ENCODE data around the gene MINDY4B.

The MINDY4B gene

GRCh38 chr3:150905339-150905738 is at the start of gene MINDY4B:
Gene MINDY4B (minus strand): TSS chr3:150905439. CDS start chr3:150905439, 0 bp downstream.
- ChIA-PET CTCF (no interaction called here), POLR2A (no interaction called here)
- DNase-seq (ENCODE audit: extremely low spot score): no peak
- no peak for TF ChIP-seq CTBP1 (IDR thresholded peaks at IDR 0.05; ENCODE audit: borderline replicate concordance)
- TF ChIP-seq L3MBTL2 (conservative IDR thresholded peaks at IDR 0.05): no peak
- no peak for TF ChIP-seq PKNOX1 (IDR thresholded peaks at IDR 0.05)
- no peak for TF ChIP-seq FOXM1 (IDR thresholded peaks at IDR 0.05; ENCODE audit: borderline replicate concordance)
- TF ChIP-seq FOXK2 (IDR thresholded peaks at IDR 0.05): no peak
- no peak for TF ChIP-seq NFRKB (IDR thresholded peaks at IDR 0.05)
- TF ChIP-seq LEF1 (IDR thresholded peaks at IDR 0.05; ENCODE audit: borderline replicate concordance): no peak
- TF ChIP-seq TARDBP (IDR thresholded peaks at IDR 0.05): no peak
- no peak for TF ChIP-seq ARNT (IDR thresholded peaks at IDR 0.05)
- TF ChIP-seq SP1 (IDR thresholded peaks at IDR 0.05): no peak
- TF ChIP-seq BHLHE40 (IDR thresholded peaks at IDR 0.05; ENCODE audit: borderline replicate concordance): no peak
- TF ChIP-seq FOXA1 (IDR thresholded peaks at IDR 0.05): no peak
- TF ChIP-seq ELF4 (IDR thresholded peaks at IDR 0.05): no peak
- no peak for TF ChIP-seq ZNF384 (IDR thresholded peaks at IDR 0.05)
- TF ChIP-seq SUZ12 (IDR thresholded peaks at IDR 0.05): no peak
- TF ChIP-seq HDGF (IDR thresholded peaks at IDR 0.05; ENCODE audit: borderline replicate concordance): no peak

DNA sequence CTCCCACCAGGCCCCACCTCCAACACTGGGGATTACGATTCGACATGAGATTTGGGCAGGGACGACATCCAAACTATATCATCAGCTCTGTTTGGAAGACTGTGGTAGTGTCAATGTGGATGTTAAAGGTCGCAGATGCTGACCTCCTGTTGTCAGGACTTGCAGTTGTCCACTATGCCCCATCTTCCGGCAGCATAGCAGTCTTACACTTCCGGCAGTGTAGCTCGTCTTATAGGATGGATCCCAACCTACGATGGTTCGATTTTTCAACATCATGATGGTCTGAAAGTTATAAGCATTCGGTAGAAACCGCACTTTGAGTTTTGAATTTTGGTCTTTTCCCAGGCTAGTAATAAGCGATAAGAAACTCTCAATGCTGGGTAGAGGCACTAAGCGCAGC is 46.7 kb upstream of the MINDY4B start:
- DNase-seq (ENCODE audit: extremely low spot score): no peak
- no peak for TF ChIP-seq ARNT (IDR thresholded peaks at IDR 0.05)
- TF ChIP-seq TARDBP (IDR thresholded peaks at IDR 0.05): no peak
- TF ChIP-seq CTBP1 (IDR thresholded peaks at IDR 0.05; ENCODE audit: borderline replicate concordance): no peak
- no peak for TF ChIP-seq FOXM1 (IDR thresholded peaks at IDR 0.05; ENCODE audit: borderline replicate concordance)
- TF ChIP-seq FOXA1 (IDR thresholded peaks at IDR 0.05): no peak
- no peak for TF ChIP-seq PKNOX1 (IDR thresholded peaks at IDR 0.05)
- no peak for TF ChIP-seq LEF1 (IDR thresholded peaks at IDR 0.05; ENCODE audit: borderline replicate concordance)
- no peak for TF ChIP-seq HDGF (IDR thresholded peaks at IDR 0.05; ENCODE audit: borderline replicate concordance)
- TF ChIP-seq FOXK2 (IDR thresholded peaks at IDR 0.05): no peak
- TF ChIP-seq NFRKB (IDR thresholded peaks at IDR 0.05): no peak
- no peak for TF ChIP-seq BHLHE40 (IDR thresholded peaks at IDR 0.05; ENCODE audit: borderline replicate concordance)
- TF ChIP-seq SUZ12 (IDR thresholded peaks at IDR 0.05): no peak
- no peak for TF ChIP-seq L3MBTL2 (conservative IDR thresholded peaks at IDR 0.05)
- TF ChIP-seq ELF4 (IDR thresholded peaks at IDR 0.05): no peak
- no peak for TF ChIP-seq ZNF384 (IDR thresholded peaks at IDR 0.05)
- CTCF ChIA-PET: no interaction called here
- POLR2A ChIA-PET: no interaction called here

DNA sequence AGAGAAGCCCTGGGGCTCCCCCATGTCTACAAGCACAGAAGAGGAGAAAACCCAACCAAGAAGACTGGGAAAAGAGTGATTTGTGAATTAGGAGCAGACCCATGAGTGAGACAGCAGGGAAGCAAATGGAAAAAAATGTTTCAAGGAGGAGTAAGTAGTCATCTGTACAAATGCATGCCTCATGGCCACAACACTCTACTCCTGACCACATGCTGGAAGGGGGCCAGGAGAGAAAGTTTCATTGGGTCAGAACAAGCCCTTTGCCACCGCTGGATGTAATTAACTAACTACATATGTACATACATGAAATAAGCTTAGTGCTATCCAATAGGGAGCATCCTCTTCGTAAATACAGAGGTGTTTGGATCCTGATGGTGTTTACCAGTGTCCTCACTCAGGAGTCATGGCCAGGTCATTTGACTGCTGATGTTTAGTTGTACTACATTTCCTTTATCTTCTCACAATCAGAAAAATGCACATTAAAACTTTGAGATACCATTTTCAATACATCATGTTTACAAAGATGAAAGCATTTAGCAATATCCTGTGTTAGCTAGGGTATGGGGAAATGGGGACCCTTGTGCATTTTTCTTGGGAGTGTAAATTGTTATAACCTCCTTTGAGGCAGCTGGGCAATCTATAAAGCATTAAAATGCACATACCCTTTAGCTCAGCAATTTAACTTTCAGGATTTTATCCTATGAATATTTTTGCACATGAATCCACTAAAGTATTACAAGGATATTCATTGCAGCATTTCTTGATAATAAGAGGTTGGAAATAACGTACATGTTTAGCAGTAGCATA is 40.2 kb upstream of the MINDY4B start:
- ChIA-PET CTCF (no interaction called here), POLR2A (no interaction called here)
- no peak for TF ChIP-seq ARNT (IDR thresholded peaks at IDR 0.05)
- TF ChIP-seq TARDBP (IDR thresholded peaks at IDR 0.05): no peak
- no peak for TF ChIP-seq HDGF (IDR thresholded peaks at IDR 0.05; ENCODE audit: borderline replicate concordance)
- DNase-seq (ENCODE audit: extremely low spot score): no peak

GRCh38 chr3:150942221-150942620 is 37.0 kb upstream of the MINDY4B start:
- no peak for TF ChIP-seq FOXK2 (IDR thresholded peaks at IDR 0.05)
- no peak for TF ChIP-seq FOXA1 (IDR thresholded peaks at IDR 0.05)
- no peak for TF ChIP-seq ELF4 (IDR thresholded peaks at IDR 0.05)
- no peak for TF ChIP-seq CTBP1 (IDR thresholded peaks at IDR 0.05; ENCODE audit: borderline replicate concordance)
- TF ChIP-seq TARDBP (IDR thresholded peaks at IDR 0.05): no peak
- no peak for TF ChIP-seq HDGF (IDR thresholded peaks at IDR 0.05; ENCODE audit: borderline replicate concordance)
- TF ChIP-seq SUZ12 (IDR thresholded peaks at IDR 0.05): no peak
- TF ChIP-seq BHLHE40 (IDR thresholded peaks at IDR 0.05; ENCODE audit: borderline replicate concordance): no peak
- no peak for TF ChIP-seq L3MBTL2 (conservative IDR thresholded peaks at IDR 0.05)
- TF ChIP-seq NFRKB (IDR thresholded peaks at IDR 0.05): no peak
- no peak for TF ChIP-seq ZNF384 (IDR thresholded peaks at IDR 0.05)
- no peak for TF ChIP-seq PKNOX1 (IDR thresholded peaks at IDR 0.05)
- ChIA-PET POLR2A (no interaction called here), CTCF (no interaction called here)
- no peak for DNase-seq (ENCODE audit: extremely low spot score)

DNA sequence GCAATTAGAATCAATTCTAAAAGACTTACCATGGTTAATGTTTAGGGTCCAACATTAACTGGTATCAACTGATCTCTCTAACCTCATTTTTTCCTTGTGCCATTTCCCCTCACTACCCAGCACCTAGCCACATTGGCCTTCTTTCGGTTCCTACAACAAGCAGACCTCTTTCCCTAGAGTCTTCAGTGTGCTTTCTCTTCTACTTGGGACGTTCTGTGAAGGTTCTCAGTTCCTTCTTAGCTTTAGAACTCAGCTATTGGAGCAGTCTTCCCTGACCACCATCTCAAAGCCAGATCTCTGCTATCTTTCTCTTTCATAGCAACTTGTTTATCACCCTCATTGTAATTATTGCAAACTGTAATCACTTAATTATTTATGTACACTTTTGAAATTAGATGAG is 31.5 kb upstream of the MINDY4B start:
- POLR2A ChIA-PET: no interaction called here
- no peak for DNase-seq (ENCODE audit: extremely low spot score)
- TF ChIP-seq ZNF384 (IDR thresholded peaks at IDR 0.05) (no peak), FOXM1 (IDR thresholded peaks at IDR 0.05; ENCODE audit: borderline replicate concordance) (no peak), NFRKB (IDR thresholded peaks at IDR 0.05) (no peak), FOXA1 (IDR thresholded peaks at IDR 0.05) (no peak), L3MBTL2 (conservative IDR thresholded peaks at IDR 0.05) (no peak), CTBP1 (IDR thresholded peaks at IDR 0.05; ENCODE audit: borderline replicate concordance) (no peak)
- CTCF ChIA-PET: no interaction called here

DNA sequence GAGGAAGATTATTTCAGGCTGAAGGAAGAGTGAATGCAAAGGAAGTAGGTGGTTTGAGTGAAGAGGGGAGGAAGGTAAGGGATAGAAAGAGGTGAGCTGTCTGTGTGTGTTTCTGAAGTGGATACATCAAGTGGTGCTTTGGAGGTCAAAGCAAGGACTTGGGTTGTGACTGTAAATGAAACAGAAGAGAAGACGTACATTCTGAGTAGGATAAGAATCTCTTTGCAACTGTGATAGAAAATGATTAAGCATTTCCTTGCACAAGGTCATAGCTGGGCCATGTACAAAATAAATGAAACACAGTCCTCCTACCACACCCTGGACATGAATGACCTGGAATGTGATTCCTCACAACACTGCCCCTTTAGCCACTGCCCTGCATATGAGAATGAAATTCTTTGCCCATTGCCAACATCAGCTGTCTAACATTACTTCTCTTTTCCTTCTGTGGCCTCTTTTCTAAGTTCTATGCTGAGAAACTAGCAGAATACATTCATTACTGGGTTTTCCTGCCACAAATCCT is 28.3 kb upstream of the MINDY4B start:
- ChIA-PET CTCF (interaction anchor here (0.8 kb wide), 1 partner anchor 8 kb away, joined by 3 read pairs; no protein-coding TSS in a partner anchor), POLR2A (no interaction called here)
- DNase-seq (ENCODE audit: extremely low spot score): no peak
- TF ChIP-seq ARNT (IDR thresholded peaks at IDR 0.05): no peak
- no peak for TF ChIP-seq ELF4 (IDR thresholded peaks at IDR 0.05)
- no peak for TF ChIP-seq SUZ12 (IDR thresholded peaks at IDR 0.05)
- no peak for TF ChIP-seq LEF1 (IDR thresholded peaks at IDR 0.05; ENCODE audit: borderline replicate concordance)
- no peak for TF ChIP-seq L3MBTL2 (conservative IDR thresholded peaks at IDR 0.05)
- TF ChIP-seq CTBP1 (IDR thresholded peaks at IDR 0.05; ENCODE audit: borderline replicate concordance): no peak
- no peak for TF ChIP-seq TARDBP (IDR thresholded peaks at IDR 0.05)
- TF ChIP-seq BHLHE40 (IDR thresholded peaks at IDR 0.05; ENCODE audit: borderline replicate concordance): no peak
- no peak for TF ChIP-seq PKNOX1 (IDR thresholded peaks at IDR 0.05)
- no peak for TF ChIP-seq SP1 (IDR thresholded peaks at IDR 0.05)
- TF ChIP-seq FOXK2 (IDR thresholded peaks at IDR 0.05): no peak
- no peak for TF ChIP-seq ZNF384 (IDR thresholded peaks at IDR 0.05)

All from HEK293T (cell line).